Head of caudate nucleus (tissue), 42 donors: ENCODE measurements around the gene SMARCA4.

Experiments
- DNase-seq, 42 donors: peaks; one replicate each; pipeline versions ENCODE4 v3.0.0 to v3.0.0-alpha.2; 2020 to 2021; ENCODE audit warnings: mixed read lengths in 7 of 42
- intact Hi-C: fragments of 100-400 bp; cut with DNase I; formaldehyde crosslinking; loops from one replicate; pipeline ENCODE4 v1.15.0; 2022

SMARCA4 gene

DNA sequence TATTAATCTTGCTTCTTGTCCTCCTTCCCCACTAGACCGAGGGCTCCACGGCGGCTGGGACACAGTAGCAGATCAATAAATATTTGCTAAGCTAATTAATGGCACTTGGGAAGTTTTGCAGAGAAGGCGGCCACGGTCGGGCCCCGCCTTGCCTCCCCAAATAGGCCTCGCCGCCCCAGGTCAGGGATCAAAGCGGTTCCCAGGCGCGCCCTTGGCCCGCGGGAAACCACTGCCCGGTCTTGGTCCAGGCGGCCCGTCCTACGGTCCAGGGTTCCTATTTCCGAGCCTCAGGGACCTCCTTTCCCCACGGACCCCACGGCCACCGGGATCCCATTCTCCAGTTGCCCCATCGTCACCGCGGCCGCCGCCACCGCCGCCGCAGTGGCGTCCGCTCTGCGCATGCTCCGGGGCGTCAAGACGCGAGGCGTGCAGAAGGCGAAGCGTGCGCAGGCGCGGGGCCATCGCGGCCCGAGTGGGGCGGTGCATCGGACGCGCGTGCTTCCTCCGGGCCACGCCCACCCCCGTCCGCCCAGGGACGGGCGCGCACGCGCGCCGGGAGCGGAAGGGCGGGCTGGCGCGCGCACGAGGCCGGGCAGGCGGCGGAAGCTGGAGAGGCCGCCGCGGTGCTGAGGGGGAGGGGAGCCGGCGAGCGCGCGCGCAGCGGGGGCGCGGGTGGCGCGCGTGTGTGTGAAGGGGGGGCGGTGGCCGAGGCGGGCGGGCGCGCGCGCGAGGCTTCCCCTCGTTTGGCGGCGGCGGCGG, at the start of gene SMARCA4:
SMARCA4 (plus strand) TSS at position 717 of the 759 bp plus-strand sequence. CDS start 23,122 bp downstream, outside the sequence.
- peak; percentile 73 to 98 (median 95) for DNase-seq
- intact Hi-C loops = no loop called here

DNA sequence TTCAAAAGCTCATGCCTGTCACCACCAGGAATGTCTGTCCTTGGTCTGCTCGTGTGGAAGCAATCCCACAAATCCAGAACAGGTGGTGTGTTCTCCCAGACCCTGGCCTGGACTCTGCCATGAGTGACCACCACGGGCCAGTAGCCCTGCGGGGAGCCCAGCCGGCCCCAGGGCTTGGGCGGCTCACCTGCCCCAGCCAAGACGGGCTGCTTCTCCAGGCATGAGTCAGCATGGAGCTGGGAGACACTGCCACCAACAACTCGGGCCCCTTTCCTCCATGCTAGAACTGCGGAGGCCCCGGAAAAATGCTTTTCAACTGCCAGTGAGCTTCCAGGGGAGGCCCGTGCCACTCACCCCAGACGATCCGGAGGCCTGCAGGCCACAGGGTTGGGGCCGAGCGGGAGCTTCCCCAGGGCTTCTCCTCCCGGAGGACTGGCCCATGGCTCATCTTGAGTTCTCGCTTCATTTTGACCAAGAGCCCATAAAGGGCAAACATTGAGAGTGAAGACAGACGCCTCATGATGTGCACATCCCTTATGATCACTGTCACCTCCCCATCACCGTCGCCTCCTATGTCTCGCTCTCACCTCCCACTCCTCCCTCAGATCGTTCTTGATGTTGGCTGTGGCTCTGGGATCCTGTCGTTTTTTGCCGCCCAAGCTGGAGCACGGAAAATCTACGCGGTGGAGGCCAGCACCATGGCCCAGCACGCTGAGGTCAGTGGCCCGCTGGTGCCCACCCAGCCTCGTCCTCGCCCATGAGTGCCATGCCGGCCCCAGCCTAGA, 49.1 kb upstream of the SMARCA4 start:
- peak in 10 of 42 donors; percentile 38 to 78 (median 53) for DNase-seq
- intact Hi-C loops = no loop called here

DNA sequence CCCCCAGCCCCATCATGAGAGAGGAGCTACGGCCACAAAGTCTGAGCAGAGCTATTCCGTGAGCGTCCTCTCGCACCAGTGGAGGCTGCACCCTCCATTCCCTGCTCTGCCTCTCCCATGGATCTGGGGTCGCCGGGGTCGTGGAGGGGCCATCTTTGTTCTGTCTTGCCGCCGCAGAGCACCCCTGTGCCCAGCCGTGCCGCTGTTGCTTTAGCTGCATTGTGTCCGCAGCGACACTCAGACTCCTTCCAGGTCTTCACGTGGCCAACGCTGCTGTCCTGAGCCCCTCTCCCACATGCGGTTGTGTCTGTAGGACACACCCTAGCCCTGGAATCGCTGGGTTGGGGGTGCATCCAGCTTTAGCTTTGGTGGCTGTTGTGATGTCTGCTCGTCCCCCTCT, 48.2 kb upstream of the SMARCA4 start:
- intact Hi-C loops = no loop called here
- no peak for DNase-seq

DNA sequence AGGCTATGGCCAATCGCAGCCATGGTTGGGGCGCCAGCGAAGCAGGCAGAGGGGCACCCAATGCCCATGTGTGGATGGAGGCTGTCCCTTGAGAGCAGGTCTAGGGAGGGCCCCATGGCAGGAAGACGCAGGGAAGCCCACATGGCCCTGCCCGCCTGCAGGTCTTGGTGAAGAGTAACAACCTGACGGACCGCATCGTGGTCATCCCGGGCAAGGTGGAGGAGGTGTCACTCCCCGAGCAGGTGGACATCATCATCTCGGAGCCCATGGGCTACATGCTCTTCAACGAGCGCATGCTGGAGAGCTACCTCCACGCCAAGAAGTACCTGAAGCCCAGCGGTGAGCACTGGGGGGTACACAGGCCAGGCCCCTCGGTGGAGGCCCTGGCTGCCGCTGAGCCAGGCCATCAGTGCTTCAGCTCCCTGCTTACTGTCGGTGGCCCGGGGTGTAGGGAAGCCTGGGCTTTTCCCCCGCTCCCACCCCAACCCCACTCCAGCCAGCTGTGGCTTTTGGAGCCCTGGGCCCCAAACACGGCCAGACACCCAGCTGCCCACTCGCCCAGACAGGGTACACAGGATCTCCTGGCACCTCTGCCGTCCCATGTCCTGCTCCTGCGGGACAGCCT, 47.0 kb upstream of the SMARCA4 start:
- no peak for DNase-seq
- intact Hi-C loops = no loop called here

DNA sequence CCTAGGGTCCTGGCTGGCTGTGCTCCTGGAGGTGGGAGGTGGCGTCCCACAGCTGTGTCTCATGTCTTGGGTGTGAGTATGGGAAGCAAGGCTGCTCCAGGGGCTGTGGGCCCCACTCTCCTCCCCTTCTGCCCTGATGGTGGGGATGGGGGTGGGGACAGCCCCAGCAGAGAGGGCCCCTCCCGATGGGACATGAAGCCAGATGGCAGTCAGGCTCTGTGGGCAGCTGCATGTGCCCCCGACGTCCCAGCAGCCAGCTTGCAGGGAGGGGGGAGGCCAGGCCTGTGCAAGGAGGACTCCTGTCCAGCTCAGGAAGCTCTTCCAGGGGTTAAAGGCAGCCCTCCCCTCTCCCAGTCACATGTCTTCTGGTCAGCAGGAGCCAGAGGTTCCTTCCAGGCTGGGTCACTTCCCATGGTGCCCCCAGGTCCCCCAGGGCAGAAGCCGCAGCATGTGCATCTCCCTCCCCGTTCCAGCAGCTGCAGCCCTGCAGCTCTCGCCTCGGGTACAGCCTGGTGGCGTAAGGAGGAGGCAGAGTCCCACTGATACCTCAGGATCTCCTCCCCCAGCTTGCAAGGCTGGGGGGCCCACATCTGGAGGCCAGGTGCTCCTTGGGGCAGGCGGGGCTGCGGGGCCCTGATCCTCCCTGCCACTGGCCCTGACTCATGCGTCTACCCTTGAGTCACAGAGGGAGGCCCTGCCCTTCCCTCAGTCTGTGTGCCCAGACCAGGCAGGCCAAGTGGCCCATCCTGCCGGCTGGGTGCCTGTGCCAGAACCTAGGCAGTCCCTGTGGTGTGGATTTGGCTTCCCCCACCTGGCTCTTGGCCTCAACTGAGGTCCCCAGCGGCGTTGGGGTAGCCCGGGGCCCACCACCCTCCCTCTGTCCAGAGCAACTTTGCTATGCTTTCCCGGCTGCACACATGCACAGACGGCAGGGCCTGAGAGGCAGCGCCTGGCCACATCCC, 45.4 kb upstream of the SMARCA4 start:
- intact Hi-C loops = no loop called here
- no peak for DNase-seq

DNA sequence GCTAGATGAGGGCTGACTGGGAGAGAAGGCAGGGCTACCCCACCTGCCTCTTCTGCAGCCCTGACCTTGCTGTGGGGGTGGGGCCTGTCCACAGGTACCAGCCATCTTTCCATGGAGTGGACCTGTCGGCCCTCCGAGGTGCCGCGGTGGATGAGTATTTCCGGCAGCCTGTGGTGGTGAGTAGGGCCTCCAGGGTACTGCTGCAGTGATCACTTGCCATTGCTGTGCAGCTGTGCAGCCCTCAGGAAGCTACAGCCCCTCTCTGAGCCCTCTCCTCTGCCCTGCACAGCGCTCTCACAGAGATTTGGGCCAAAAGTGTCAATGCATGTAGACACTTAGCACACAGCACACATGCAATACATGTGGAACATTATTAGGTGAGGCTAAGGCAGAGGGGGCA, 44.2 kb upstream of the SMARCA4 start:
- DNase-seq = no peak
- intact Hi-C loops = no loop called here

DNA sequence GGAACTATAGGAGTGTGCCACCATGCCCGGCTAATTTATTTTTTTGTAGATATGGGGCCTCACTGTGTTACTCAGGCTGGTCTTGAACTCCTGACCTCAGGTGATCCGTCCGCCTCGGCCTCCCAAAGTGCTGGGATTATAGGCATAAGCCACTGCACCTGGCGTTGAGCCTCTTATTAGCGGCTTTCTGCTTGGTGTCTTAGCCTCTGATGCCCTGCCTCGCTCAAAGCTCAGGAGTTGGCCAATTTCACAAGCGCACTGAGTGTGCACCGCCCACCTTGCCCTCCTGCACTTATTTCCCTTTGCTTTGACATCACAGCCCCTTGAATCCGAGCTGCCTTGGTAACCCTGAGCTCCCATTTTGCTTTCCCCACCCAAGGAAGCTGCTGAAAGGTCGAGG, 42.5 kb upstream of the SMARCA4 start:
- DNase-seq = peak in 5 of 42 donors; percentile 36 to 63 (median 54)
- intact Hi-C loops = no loop called here

DNA sequence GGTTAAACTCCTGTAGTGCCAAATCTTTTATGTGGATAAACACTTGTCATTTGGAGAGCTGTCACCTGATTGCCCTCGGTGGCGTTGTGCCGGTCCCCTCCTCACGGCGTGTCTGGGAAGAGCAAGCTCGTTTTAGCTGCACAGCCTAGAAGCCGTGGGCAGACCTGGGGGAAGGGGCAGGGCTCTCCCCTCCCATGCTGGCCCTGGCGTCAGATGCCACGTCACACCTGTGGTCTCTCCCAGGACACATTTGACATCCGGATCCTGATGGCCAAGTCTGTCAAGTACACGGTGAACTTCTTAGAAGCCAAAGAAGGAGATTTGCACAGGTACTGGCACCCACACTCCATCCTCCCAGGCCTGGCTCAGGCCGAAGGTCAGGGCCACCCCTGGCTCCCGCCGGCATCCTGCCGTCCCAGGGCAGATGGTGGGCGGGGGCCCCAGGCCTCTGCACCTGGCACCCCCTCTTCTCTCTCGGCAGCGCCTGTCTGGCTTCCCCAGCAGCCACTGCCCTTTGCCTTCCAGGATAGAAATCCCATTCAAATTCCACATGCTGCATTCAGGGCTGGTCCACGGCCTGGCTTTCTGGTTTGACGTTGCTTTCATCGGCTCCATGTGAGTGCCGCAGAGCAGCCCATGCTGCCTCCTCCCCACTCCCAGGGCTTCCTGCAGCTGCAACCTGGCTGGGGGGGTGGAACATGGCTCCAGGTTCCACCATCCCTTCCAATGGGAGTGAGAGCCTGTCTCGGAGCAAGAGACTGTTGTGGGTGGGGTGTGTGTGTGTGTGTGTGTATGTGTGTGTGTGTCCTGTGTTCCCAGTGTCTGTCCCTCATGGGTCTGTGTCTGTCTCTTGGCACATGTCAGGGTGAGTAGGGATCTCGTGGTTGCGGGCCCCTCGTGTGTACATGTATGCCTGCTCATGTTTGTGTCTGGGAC, 41.2 kb upstream of the SMARCA4 start:
- DNase-seq = peak in 31 of 42 donors; percentile 23 to 80 (median 53)
- intact Hi-C loops = loop anchor here (10.0 kb wide), 1 partner anchor 45 kb away; the partner anchor contains the start of gene CARM1

DNA sequence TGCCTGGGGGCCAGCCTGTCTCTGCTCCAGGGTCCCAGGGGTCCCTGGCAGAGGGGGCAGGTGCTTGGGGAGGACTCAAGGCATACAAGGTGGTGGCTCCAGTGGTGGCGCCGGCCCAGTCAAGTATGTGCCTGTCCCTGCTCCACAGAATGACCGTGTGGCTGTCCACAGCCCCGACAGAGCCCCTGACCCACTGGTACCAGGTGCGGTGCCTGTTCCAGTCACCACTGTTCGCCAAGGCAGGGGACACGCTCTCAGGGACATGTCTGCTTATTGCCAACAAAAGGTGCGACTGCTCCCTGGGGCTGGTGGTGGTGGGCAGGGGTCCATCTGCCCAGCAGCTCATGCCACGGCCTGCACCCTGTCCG, 40.6 kb upstream of the SMARCA4 start:
- DNase-seq = no peak
- intact Hi-C loops = loop anchor here (10.0 kb wide), 1 partner anchor 45 kb away; the partner anchor contains the start of gene CARM1

DNA sequence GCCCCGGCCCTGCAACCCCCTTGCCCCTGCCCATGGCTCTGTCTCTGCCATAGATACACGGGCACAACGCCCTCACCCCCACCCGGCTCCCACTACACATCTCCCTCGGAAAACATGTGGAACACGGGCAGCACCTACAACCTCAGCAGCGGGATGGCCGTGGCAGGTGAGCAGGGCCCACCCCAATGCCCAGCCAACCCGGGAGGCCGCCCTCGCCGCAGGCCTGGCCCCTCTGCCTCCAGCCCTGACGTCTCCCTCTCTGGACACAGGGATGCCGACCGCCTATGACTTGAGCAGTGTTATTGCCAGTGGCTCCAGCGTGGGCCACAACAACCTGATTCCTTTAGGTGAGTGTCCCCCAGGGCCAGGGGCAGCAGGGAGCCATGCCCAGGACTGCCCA, 40.0 kb upstream of the SMARCA4 start:
- intact Hi-C loops = loop anchor here (10.0 kb wide), 1 partner anchor 46 kb away; the partner anchor contains the start of gene CARM1

DNA sequence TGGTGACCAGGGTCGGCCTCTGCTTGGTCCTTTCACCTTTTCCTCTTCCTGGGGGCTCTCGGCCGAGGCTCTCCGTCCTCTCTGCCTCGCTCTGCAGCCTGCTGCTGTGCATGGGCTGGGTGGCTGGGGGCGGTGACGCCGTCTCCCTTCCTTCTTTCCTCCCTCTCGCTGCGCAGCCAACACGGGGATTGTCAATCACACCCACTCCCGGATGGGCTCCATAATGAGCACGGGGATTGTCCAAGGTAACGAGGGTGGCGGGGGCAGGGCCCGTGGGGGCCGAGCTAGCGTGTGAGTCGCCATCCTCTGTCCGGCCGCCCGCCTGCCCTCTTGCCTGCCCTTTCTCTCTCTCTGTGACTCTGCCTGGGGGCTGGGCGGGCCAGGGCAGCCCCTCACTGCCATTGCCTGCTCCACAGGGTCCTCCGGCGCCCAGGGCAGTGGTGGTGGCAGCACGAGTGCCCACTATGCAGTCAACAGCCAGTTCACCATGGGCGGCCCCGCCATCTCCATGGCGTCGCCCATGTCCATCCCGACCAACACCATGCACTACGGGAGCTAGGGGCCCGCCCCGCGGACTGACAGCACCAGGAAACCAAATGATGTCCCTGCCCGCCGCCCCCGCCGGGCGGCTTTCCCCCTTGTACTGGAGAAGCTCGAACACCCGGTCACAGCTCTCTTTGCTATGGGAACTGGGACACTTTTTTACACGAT, 39.5 kb upstream of the SMARCA4 start:
- intact Hi-C loops = loop anchor here (10.0 kb wide), 1 partner anchor 47 kb away; the partner anchor contains the start of gene CARM1
- peak in 39 of 42 donors; percentile 33 to 87 (median 65) for DNase-seq

More for the DNA sequence above, 40.0 kb upstream of the SMARCA4 start:
- DNase-seq = peak in 1 of 42 donors; percentile 27

DNA sequence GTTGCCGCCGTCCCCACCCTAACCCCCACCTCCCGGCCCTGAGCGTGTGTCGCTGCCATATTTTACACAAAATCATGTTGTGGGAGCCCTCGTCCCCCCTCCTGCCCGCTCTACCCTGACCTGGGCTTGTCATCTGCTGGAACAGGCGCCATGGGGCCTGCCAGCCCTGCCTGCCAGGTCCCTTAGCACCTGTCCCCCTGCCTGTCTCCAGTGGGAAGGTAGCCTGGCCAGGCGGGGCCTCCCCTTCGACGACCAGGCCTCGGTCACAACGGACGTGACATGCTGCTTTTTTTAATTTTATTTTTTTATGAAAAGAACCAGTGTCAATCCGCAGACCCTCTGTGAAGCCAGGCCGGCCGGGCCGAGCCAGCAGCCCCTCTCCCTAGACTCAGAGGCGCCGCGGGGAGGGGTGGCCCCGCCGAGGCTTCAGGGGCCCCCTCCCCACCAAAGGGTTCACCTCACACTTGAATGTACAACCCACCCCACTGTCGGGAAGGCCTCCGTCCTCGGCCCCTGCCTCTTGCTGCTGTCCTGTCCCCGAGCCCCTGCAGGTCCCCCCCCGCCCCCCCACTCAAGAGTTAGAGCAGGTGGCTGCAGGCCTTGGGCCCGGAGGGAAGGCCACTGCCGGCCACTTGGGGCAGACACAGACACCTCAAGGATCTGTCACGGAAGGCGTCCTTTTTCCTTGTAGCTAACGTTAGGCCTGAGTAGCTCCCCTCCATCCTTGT, 38.8 kb upstream of the SMARCA4 start:
- intact Hi-C loops = loop anchor here (10.0 kb wide), 1 partner anchor 47 kb away; the partner anchor contains the start of gene CARM1
- DNase-seq = no peak

DNA sequence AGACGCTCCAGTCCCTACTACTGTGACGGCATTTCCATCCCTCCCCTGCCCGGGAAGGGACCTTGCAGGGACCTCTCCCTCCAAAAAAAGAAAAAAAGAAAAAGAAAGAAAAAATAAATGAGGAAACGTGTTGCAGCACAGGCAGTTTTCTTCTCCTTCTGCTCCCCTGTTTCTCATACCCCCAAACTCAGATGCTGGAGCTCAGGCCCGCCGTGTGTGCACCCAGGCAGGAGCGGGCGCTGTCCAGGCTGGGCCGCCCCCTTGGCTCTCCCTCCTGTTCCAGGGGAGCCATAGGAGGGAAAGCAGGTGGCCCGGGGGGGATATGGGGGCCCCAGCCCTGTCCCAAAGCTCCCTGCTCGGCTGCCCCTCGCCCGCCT, 38.2 kb upstream of the SMARCA4 start:
- DNase-seq = no peak
- intact Hi-C loops = loop anchor here (10.0 kb wide), 1 partner anchor 48 kb away; the partner anchor contains the start of gene CARM1

DNA sequence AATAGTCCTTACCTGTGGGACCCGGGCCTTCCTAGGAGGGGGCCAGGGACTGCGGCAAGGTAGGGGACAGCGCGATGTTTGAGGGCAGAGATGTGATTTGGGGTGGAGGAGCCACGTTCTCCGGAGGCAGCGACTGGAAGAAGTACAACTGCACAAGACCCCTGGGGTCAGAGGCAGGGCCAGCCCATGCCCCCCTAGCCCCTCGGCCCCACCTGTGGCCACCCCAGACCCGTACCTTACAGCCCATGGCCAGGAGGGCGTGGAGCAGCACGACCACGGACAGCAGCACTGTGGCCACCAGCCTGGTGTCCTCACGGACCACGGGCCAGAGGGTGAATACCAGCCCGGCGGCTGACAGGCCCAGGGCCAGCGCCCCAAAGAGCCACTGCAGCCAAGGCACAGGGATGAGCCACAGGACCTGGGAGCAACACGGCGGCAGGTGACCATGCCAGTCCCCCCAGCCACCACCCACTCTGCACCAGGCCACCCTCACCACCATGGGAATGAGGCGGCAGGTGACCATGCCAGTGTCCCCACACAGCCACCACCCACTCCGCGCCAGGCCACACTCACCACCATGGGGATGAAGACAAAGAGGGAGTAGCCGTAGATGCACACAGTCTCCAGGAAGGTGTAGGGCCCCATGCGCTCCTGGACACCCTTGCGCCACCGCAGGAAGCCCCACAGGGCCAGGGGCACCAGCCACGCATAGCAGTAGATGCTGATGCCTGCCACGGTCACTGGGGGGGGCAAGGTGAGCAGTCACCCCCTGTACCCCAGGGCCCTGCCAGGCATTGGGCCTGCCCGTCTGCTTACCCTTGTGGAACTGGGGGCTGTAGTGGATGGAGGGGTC, 37.3 kb upstream of the SMARCA4 start:
- DNase-seq = no peak
- intact Hi-C loops = loop anchor here (10.0 kb wide), 1 partner anchor 49 kb away; the partner anchor contains the start of gene CARM1

DNA sequence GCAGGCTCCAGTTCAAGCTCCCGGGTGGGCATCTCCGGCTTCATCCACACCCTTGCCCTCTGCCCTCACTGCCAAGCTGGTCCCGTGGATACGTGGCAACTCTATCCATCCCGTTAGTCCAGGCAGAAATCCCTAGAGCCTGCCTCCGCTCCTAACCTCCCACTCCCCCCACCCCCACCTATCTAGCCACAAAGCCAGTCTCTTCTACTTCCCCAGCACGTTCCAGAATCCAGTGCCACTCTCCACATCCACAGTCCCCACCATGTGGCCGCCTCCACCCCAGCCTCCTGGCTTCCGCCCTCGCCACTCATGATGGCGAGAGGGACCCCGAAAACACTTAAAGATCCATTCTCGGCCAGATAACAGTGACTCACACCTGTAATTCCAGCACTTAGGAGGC, 36.2 kb upstream of the SMARCA4 start:
- no peak for DNase-seq
- intact Hi-C loops = loop anchor here (10.0 kb wide), 1 partner anchor 50 kb away; the partner anchor contains the start of gene CARM1
